Hair follicular keratinocyte (primary cell): Measurements from ENCODE around the gene UNC13D. TPM values are rescaled to one million over a fixed set of nuclear protein-coding genes. Genes with fewer than 3 reads are reported as not detected.

Experiments used
- total RNA-seq: library from RNA; depleted of rRNA; stranded (reverse); fragments of >200 nt; gene quantifications from 2 replicates; pipeline ENCODE4 v1.2.3, GENCODE V29; 2015

UNC13D gene
- 0.87 and 1.2 TPM in 2 replicates for total RNA-seq

DNA sequence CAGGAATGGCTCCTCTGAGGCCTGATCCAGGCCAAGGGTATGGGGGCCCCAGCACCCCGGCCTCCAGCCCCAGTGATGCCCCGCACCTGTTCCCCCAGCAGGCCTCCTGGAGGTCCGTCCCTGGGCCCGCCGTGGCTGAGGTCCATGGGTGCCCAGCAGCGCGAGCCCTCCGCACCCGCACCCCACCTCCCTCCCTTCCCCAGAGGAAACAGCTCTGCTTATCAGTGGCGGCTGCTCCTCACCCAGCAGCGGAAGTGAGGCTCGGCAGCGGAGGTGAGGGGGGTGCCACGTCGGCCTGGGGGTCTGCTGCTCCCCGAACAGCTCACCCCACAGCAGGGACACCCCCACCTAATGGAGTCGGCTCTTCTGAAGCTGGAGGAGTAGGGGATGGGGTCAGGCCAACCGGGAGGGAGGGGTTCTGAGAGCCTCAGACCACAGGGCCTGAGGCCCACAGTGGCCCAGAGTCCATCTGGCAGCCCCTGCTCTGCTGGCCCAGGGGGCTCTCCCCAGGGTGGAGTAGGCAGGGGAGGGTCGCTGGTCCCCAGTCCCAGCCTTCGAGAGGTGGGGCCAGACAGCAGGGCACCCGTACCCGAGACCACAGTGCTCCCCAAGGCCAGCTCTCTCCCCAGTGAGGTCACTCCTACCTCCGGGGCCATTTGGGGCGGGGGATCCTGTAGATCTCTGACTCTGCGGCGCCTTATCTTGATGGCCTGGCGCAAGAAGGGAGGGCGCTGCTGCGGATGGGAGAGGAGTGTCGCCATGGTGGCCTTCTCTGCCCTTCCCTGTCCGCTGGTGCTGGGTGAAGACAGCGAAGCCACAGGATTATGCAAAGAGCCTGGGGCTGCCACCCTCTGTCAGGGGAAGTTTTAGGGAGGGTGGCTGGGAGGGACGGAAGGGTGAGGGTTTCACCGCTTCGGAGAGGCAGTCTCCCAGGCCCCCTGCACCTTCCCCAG is at the start of gene UNC13D:
Gene UNC13D, minus strand, starts transcription at position 828 of the 953 bp plus-strand sequence. Its CDS starts 67 bp downstream, at position 761.

DNA sequence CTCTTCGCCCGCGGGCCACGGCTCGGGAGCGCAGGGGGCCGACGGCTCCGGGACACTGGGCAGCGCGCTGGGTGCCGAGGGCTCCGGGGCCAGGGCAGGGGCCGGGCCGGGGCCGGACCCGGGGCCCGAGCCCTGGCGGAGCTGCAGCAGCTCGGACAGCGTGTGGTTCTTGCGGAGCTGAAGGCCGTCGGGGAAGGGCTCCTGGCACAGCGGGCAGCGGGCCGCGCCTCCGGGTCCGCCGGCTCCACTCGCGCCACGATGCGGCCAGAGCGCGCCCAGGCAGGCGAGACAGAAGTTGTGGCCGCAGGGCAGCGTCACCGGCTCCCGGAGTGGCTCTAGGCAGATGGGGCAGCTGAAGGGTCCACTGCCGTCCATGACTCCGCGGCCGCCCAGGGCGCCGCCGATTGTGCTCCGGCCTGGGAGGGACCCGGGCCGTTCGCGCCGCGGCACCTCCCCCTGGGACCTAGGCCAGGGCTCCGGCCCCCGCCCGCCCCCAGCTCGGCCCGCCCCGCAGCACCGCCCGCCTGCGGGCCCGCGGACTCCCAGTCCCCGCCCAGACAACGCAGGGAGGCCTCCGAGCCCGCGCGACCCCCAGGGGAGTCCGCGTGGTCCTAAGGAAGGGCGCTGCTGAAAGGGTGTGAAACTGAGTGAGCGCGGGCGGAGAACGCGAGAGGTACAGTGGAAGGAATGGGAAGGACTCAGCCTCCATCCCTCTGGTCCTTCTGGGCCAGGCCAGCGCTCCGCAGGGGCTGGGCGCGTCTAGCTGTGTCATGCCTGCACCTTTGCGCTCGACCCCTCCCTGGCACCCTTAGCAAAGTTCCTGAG is 34.2 kb upstream of the UNC13D start, which contains the start of gene TRIM47:
Gene TRIM47, minus strand, starts transcription at position 408 of the 825 bp plus-strand sequence. Its CDS starts 33 bp downstream, at position 375.

DNA sequence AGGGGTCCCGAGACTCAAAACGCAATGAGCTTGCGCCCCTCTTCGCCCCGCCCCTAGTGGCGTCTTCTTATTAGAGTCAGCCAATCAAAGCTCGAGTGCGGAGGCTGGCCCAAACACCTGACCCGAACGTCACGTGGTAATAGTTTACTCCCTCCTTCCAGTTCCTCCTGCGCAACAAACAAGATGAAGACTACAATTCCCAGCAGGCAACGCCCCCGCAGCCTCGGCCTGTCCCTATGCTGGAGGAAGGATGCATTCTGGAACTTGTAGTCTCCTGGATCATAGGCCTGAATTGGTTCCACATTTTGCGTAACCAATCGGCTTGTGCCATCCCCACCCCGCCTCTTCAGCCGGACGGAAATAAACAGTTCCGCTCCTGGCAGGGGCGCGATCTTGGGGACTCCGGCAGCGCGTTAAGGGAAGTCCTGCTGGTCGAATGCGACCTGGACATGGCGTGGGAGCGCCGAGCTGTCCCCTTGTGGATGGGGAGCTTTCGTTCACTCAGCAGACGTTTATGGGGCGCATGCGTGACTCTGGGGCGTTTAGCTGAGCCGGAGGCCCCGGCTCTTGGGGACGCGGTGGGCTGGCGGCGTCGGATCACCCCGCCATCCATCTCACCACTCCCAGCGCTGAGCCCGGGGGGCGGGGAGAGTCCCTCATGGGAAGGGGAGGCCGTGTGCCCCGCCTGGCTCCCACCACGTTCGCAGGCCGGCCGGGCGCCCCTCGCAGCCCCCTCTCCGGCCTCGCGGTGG is 11.3 kb upstream of the UNC13D start, which contains the start of gene WBP2:
Gene WBP2, minus strand, starts transcription at position 26 of the 752 bp plus-strand sequence. CDS start 38 bp downstream, outside the sequence.

DNA sequence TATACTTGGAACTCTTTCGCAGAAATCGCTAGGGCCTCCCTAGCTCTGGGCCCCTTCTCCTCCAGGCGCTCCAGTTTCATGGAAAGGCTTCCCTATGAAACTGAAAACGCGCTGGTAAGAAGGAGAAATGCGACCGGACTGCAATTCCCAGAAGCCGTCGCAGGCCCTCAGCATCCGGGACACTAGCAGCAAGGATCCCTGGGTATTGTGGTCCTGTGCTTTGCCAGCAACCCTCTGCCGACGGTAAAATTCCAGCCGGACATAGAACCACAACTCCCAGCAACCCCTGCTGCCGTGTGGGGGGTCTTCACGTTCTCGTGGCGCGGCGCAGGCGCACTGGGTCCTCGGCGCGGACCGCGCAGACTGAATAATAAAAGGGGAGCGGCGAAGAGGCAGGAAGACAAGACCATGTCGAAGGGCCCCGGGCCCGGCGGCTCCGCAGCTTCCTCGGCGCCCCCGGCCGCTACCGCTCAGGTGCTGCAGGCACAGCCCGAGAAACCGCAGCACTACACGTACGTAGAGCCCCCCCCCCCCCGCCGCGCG is 59.7 kb downstream of the UNC13D start, which contains the start of gene UNK:
Gene UNK, plus strand, starts transcription at position 334 of the 543 bp plus-strand sequence. Its CDS starts 75 bp downstream, at position 409.

Other genes with a start within 250 kb of the UNC13D start
- not detected in 2 replicates for gene SMIM5, start 211.0 kb downstream of the UNC13D start, total RNA-seq
- 13.2 and 17.3 TPM in 2 replicates for gene RECQL5, start 177.2 kb downstream of the UNC13D start, total RNA-seq
- gene SAP30BP, start 177.1 kb downstream of the UNC13D start, total RNA-seq = 50.4 and 65.7 TPM in 2 replicates
- 1,334 and 1,928 TPM in 2 replicates for gene ITGB4, start 122.9 kb downstream of the UNC13D start, total RNA-seq
- 11.1 TPM in 2 replicates for gene GALK1, start 79.2 kb downstream of the UNC13D start, total RNA-seq
- gene UNK, start 59.6 kb downstream of the UNC13D start, total RNA-seq = 12.9 and 21.5 TPM in 2 replicates
- gene WBP2, start 10.9 kb upstream of the UNC13D start, total RNA-seq = 43.7 and 62.4 TPM in 2 replicates
- 40.9 and 68.3 TPM in 2 replicates for gene TRIM47, start 34.2 kb upstream of the UNC13D start, total RNA-seq
- gene TRIM65, start 52.5 kb upstream of the UNC13D start, total RNA-seq = 14.9 and 17.5 TPM in 2 replicates
- gene MRPL38, start 60.5 kb upstream of the UNC13D start, total RNA-seq = 29.7 and 35.8 TPM in 2 replicates
- 10.8 and 12.0 TPM in 2 replicates for gene FBF1, start 96.6 kb upstream of the UNC13D start, total RNA-seq
- gene ACOX1, start 134.8 kb upstream of the UNC13D start, total RNA-seq = 17.2 and 20.6 TPM in 2 replicates
- gene TEN1, start 134.8 kb upstream of the UNC13D start, total RNA-seq = 13.4 and 17.1 TPM in 2 replicates
- gene CDK3, start 156.5 kb upstream of the UNC13D start, total RNA-seq = 0.16 and 1.3 TPM in 2 replicates
- 14.2 and 19.4 TPM in 2 replicates for gene EVPL, start 182.9 kb upstream of the UNC13D start, total RNA-seq
- 33.6 and 38.8 TPM in 2 replicates for gene SRP68, start 228.1 kb upstream of the UNC13D start, total RNA-seq
- gene GALR2, start 230.4 kb upstream of the UNC13D start, total RNA-seq = 0.42 TPM in 1 of 2 replicates, not detected in the other
- gene ZACN, start 234.8 kb upstream of the UNC13D start, total RNA-seq = not detected in 2 replicates